Small intestine (tissue), 7 donors: ENCODE data around the gene GTF2IRD1. TPM values are rescaled to one million over a fixed set of nuclear protein-coding genes. Genes with fewer than 3 reads are reported as not detected.
"Not testable (repeated sequence)": the region's sequence is repeated elsewhere in the genome, so short reads cannot be mapped to it uniquely, and the experiment has no call there.

Experiments
- DNase-seq, 2 donors: peaks; one replicate each; pipeline versions ENCODE4 v3.0.0 to v3.0.0-alpha.2; 2013
- FAIRE-seq: peaks from 2 replicates; lab custom pipeline; 2012; peaks lifted over from hg19 to GRCh38; lab: Jason Lieb, UNC
- H3K27ac ChIP-seq, 3 donors: one replicate each; pipeline ENCODE4 v1.5.1; 2013; ENCODE audit warnings: low read length in 2 of 3, mild to moderate bottlenecking in 2 of 3, control low read depth in 1 of 3, inconsistent platforms in 1 of 3, low read depth in 1 of 3, moderate library complexity in 1 of 3
- H3K27me3 ChIP-seq, 3 donors: one replicate each; pipeline ENCODE4 v1.6.1; 2013; ENCODE audit warnings: low read length in 3 of 3, inconsistent platforms in 1 of 3; ENCODE audit not compliant: control insufficient read depth in 3 of 3, insufficient read depth in 3 of 3
- H3K36me3 ChIP-seq, 3 donors: one replicate each; pipeline ENCODE4 v1.6.1; 2013; ENCODE audit warnings: low read length in 3 of 3, inconsistent platforms in 1 of 3, low read depth in 1 of 3, mild to moderate bottlenecking in 1 of 3, moderate library complexity in 1 of 3; ENCODE audit not compliant: control insufficient read depth in 3 of 3, insufficient read depth in 2 of 3
- H3K4me1 ChIP-seq, 3 donors: one replicate each; pipeline ENCODE4 v1.6.1; 2013; ENCODE audit warnings: low read length in 2 of 3, inconsistent platforms in 1 of 3, low read depth in 1 of 3, mild to moderate bottlenecking in 1 of 3, moderate library complexity in 1 of 3; ENCODE audit not compliant: control insufficient read depth in 3 of 3, insufficient read depth in 2 of 3
- H3K4me3 ChIP-seq, 3 donors: one replicate each; pipeline ENCODE4 v1.5.1; 2013; ENCODE audit warnings: low read length in 3 of 3, control low read depth in 1 of 3, inconsistent platforms in 1 of 3, low read depth in 1 of 3, mild to moderate bottlenecking in 1 of 3, moderate library complexity in 1 of 3
- H3K9me3 ChIP-seq, 2 donors: one replicate each; pipeline ENCODE4 v1.6.1; 2013; ENCODE audit warnings: low read depth in 1 of 2, low read length in 1 of 2; ENCODE audit not compliant: control insufficient read depth in 2 of 2, insufficient read depth in 1 of 2
- WGBS, 3 donors: extraction: QIAGEN DNeasy Blood & Tissue Kit; methylation state at CpG; one replicate each; pipeline ENCODE4 v1.1.7; 2013; 5-methylcytosine and 5-hydroxymethylcytosine counted together
- polyA plus RNA-seq, 4 donors: library from polyadenylated mRNA; stranded (reverse) in 3 of 4; unstranded in 1 of 4; fragments of 200-250 nt in 3 of 4; fragments of 120-200 nt in 1 of 4; gene quantifications; one replicate each; pipeline versions ENCODE4 v1.2.1 to v1.2.3, GENCODE V29; 2013
- donor health status: healthy with polysubstance abuse.
- donor health status: control.
- donor health status: control.
- donor health status: Bipolar disorder and iron deficiency.
- donor health status: healthy.

GTF2IRD1 gene
- polyA plus RNA-seq, 4 donors = 1.6 to 55.2 (median 10.1) TPM

- H3K4me1 ChIP-seq = peaks cover 0 to 5% (median 0%) of the 10 kb centered on the region in 3 donors
- no peak overlapping the region for H3K4me3 ChIP-seq
- FAIRE-seq (no peak), DNase-seq (no peak)
- H3K36me3 ChIP-seq = peaks cover 0 to 64% (median 0%) of the 10 kb centered on the region in 3 donors
- peak overlapping the region in 1 of 3 donors; percentile 4 for H3K27ac ChIP-seq
- 90 to 93% (median 91%) methylated on average over 6 of the region's 6 CpGs for WGBS, 3 donors
- no peaks in the 10 kb centered on the region for H3K27me3 ChIP-seq
- H3K9me3 ChIP-seq = peaks cover 0 to 8% of the 10 kb centered on the region in 2 donors
These were observed 39.6 kb downstream of the GTF2IRD1 start for GRCh38 chr7:74493295-74493694.

- 77 to 88% (median 84%) methylated on average over 14 of the region's 14 CpGs for WGBS, 3 donors
- H3K27ac ChIP-seq = peak overlapping the region in 1 of 3 donors; percentile 4
- FAIRE-seq = no peak
- DNase-seq = peak in 1 of 2 donors; percentile 52
- no peaks in the 10 kb centered on the region for H3K27me3 ChIP-seq
- H3K4me3 ChIP-seq = no peak overlapping the region
- peaks cover 0 to 5% (median 0%) of the 10 kb centered on the region in 3 donors for H3K4me1 ChIP-seq
- H3K36me3 ChIP-seq = peaks cover 0 to 66% (median 0%) of the 10 kb centered on the region in 3 donors
- peaks cover 0 to 8% of the 10 kb centered on the region in 2 donors for H3K9me3 ChIP-seq
These were observed 40.4 kb downstream of the GTF2IRD1 start for GRCh38 chr7:74494076-74494548.

DNA sequence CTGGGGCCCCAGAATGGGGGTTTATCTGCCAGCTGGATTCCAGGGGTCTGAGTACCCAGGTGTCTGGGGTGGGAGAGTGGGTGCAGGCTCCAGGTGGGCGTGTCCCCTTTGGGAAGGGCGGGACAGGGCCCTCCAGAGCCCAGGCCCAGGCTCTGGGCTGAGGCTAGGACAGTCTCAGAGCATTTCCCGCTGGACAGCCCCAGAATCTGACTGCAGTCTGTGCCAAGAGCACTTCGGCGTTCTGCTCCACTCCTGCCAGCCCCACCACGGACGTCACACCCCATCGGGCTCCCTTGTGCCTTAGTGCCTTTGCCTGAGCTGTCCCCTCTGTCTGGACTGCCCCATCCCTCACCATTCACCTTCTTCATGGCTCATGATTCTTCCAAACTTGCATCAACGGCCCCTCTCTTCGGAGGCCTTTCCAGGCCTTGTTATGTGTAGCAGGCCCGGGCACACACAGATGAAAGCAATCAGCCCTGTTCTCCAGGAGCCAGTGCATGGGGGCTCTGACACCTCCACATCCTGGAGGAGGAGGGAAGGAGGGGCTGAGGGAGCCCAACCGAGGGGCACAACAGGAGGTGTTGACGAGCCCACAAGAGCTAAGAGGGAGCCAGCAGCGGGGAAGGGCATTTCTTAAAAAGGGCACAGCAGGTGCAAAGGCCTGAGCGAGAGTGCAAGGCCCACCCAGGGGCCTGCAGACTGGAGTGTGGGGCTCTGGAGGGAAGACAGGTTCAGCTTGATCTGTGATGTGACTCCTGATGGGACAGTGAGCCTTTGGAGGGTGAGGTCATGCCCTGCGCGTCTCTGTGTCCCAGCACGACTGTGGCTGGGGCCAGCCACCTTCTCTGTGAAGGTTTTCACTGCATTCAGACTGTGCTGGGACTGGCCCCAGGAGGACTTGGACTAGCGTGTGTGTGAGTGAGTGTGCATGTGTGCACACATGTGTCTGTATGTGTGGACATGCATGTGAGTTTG is 41.7 kb downstream of the GTF2IRD1 start:
- Histone ChIP-seq H3K27ac (no peak overlapping the region), H3K9me3 (peaks cover 0 to 8% of the 10 kb centered on the region in 2 donors), H3K27me3 (no peaks in the 10 kb centered on the region), H3K36me3 (peaks cover 0 to 67% (median 0%) of the 10 kb centered on the region in 3 donors), H3K4me3 (no peak overlapping the region), H3K4me1 (peaks cover 0 to 5% (median 0%) of the 10 kb centered on the region in 3 donors)
- no peak for DNase-seq
- no peak for FAIRE-seq
- 78 to 81% (median 80%) methylated on average over 19 of the region's 19 CpGs for WGBS, 3 donors

GRCh38 chr7:74496272-74496671 is 42.6 kb downstream of the GTF2IRD1 start:
- peaks cover 0 to 5% (median 0%) of the 10 kb centered on the region in 3 donors for H3K4me1 ChIP-seq
- no peak overlapping the region for H3K4me3 ChIP-seq
- DNase-seq (no peak), FAIRE-seq (no peak)
- H3K9me3 ChIP-seq = peaks cover 0 to 8% of the 10 kb centered on the region in 2 donors
- peaks cover 0 to 60% (median 0%) of the 10 kb centered on the region in 3 donors for H3K36me3 ChIP-seq
- H3K27me3 ChIP-seq = no peaks in the 10 kb centered on the region
- 87 to 96% (median 91%) methylated on average over 6 of the region's 6 CpGs for WGBS, 3 donors
- H3K27ac ChIP-seq = no peak overlapping the region

DNA sequence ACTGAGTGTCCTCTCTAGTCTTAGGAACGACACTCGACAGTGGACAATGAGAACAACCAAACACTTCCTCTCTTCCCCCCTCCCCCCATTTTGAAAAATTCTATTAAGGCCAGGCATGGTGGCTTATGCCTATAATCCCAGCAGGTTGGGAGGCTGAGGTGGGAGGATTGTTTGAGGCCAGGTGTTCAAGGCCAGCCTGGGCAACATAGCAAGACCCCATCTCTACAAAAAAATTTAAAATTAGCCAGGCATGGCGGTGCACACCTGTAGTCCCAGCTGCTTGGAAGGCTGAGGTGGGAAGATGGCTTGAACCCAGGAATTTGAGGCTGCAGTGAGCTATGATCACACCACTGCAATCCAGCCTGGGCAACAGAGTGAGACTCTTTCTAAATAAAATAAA is 43.1 kb downstream of the GTF2IRD1 start:
- H3K4me1 ChIP-seq, DNase-seq, H3K27me3 ChIP-seq, FAIRE-seq, H3K4me3 ChIP-seq, H3K27ac ChIP-seq, H3K9me3 ChIP-seq: not testable (repeated sequence)
- peaks cover 0 to 60% (median 0%) of the 10 kb centered on the region in 3 donors for H3K36me3 ChIP-seq
- 85 to 100% (median 100%) methylated on average over 3 of the region's 3 CpGs for WGBS, 3 donors

- Histone ChIP-seq H3K27me3 (no peaks in the 10 kb centered on the region), H3K9me3 (no peaks in the 10 kb centered on the region), H3K4me3 (no peak overlapping the region), H3K27ac (no peak overlapping the region), H3K36me3 (peaks cover 0 to 62% (median 0%) of the 10 kb centered on the region in 3 donors), H3K4me1 (peaks cover 0 to 5% (median 0%) of the 10 kb centered on the region in 3 donors)
- FAIRE-seq (no peak), DNase-seq (no peak)
- WGBS, 3 donors = 95 to 96% (median 95%) methylated on average over 4 of the region's 4 CpGs
These were observed 44.6 kb downstream of the GTF2IRD1 start for GRCh38 chr7:74498354-74498753.

DNA sequence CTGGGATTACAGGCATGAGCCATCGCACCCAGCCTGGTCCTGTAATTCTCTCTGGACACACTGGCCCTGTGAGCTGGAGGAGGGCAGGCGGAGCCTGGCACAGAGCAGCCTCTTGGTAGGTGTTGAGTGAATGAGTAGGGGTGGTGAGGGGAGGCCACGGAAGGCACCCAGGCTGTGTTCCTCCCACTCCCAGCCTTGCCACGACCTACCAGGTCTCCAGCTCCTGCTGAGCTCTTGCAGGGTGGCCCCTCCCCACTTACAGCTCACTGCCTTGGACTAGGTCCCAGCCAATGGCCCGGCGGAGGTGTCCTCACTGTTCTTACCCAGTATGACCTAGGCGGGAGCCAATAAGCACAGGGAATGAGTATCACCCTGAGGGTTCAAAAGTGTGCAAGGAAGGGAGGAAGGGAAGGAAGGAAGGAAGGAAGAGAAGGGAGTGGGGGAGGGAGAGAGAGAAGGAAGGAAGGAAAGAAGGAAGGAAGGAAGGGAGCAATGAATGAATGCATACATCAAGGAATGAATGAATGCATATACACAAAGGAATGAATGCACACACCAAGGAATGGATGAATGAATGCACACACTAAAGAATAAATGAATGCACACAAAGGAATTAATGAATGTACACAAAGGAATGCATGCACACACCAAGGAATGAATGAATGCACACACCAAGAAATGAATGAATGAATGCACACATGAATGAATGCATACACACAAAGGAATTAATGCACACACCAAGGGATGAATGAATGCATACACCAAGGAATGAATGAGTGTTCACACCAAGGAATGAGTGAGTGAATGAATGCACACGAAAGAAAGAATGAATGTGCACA is 45.5 kb downstream of the GTF2IRD1 start:
- WGBS, 3 donors = 77 to 82% (median 82%) methylated on average over 8 of the region's 8 CpGs
- Histone ChIP-seq H3K4me3 (no peak overlapping the region), H3K9me3 (no peaks in the 10 kb centered on the region), H3K4me1 (peaks cover 0 to 2% (median 0%) of the 10 kb centered on the region in 3 donors), H3K27ac (no peak overlapping the region), H3K36me3 (peaks cover 0 to 58% (median 0%) of the 10 kb centered on the region in 3 donors), H3K27me3 (no peaks in the 10 kb centered on the region)
- DNase-seq (no peak), FAIRE-seq (no peak)
